GM11168 (cell line): ENCODE results near the gene FN1.
"Not testable (repeated sequence)": the region's sequence is repeated elsewhere in the genome, so short reads cannot be mapped to it uniquely, and the experiment has no call there.

Experiments
- in situ Hi-C: fragments of 300-500 bp; cut with MboI; formaldehyde crosslinking; loops from one replicate; pipeline ENCODE4 v1.12.0; 2022; ENCODE audit warnings: low sequenced_read_pairs; ENCODE audit not compliant: unreplicated experiment

FN1 gene

DNA sequence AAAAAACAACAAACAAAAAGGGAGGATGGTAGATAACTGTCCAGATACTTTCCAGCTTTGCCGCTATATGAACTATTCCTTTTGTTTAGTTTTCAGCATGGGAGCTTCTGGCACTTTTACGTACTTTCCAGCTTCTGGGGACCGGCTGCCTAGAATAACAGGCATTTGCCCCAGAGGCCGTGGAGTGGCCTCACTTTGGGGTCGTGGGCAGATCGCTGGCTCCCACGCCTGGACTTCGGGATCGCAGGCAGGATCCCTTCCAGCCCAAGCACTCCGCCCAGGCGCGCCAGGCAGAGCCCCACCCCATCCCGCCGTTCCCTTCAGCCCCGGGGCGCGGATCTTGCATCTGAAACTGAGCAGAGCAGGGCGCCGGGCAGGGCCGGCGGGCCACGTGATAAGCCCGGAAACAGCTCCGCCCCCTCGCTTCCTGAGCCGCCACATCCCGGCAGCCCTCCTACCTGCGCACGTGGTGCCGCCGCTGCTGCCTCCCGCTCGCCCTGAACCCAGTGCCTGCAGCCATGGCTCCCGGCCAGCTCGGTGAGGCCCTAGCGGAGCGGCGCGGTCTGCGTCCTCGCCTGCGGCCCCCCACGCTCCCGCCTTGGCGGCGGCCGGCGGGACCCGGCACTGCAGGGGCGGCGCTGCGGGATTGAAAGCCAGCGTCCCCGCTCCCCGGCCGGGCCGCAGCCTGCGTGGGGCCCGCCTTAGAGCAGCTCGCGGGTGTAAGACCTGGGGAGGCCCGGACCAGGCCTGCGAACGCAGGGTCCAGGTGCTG, 124.1 kb downstream of the FN1 start, which contains the start of gene ATIC:
Gene ATIC (plus strand): TSS at position 435 of the 772 bp plus-strand sequence. CDS start 84 bp downstream, at position 519.
- in situ Hi-C loops: no loop called here

DNA sequence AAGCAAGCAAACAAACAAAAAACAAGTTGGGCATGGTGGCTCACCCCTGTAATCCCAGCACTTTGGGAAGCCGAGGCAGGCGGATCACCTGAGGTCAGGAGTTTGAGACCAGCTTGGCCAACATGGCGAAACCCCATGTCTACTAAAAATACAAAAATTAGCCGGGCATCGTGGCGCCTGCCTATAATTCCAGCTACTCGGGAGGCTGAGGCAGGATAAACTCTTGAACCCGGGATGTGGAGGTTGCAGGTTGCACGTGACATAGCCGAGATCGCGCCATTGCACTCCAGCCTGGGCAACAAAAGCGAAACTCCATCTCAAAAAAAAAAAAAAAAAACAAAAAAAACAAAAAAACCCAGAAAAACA, 124.6 kb downstream of the FN1 start:
- in situ Hi-C loops: not testable (repeated sequence)
